Measurements from ENCODE around the gene TMPRSS11E. TPM values are rescaled to one million over a fixed set of nuclear protein-coding genes. Genes with fewer than 3 reads are reported as not detected.
"Not testable (repeated sequence)": the region's sequence is repeated elsewhere in the genome, so short reads cannot be mapped to it uniquely, and the experiment has no call there.

TMPRSS11E gene
- not detected in 2 replicates for total RNA-seq (2014; rRNA removed; shearing (Covaris generic); ENCODE audit: low replicate concordance)

- no peak within 1 kb of the TSS for H3K4me2 ChIP-seq (ENCODE audit: low read depth, low read length, poor library complexity, severe bottlenecking)
- no peaks in the 10 kb centered on the region for H4K20me1 ChIP-seq (ENCODE audit: insufficient read depth, low read depth, low read length)
- no peak within 1 kb of the TSS for H3K4me3 ChIP-seq (ENCODE audit: low read length)
Observed at GRCh38 chr4:68447201-68447600, at the start of gene TMPRSS11E. TSS of gene TMPRSS11E (plus strand) at chr4:68447463. CDS start at chr4:68447513, 50 bp downstream.

GRCh38 chr4:68399306-68399705, 48.0 kb upstream of the TMPRSS11E start:
- H3K27ac ChIP-seq (ENCODE audit: low read length): no peak overlapping the region
- no peaks in the 10 kb centered on the region for H3K4me1 ChIP-seq (ENCODE audit: low read length)
- no peak overlapping the region for H3K4me2 ChIP-seq (ENCODE audit: low read depth, low read length, poor library complexity, severe bottlenecking)
- H3K4me3 ChIP-seq (ENCODE audit: low read length): no peak overlapping the region
- H3K36me3 ChIP-seq (ENCODE audit: insufficient read depth, low read length): no peaks in the 10 kb centered on the region
- H2AFZ ChIP-seq (ENCODE audit: low read length): no peak overlapping the region
- H3K79me2 ChIP-seq (ENCODE audit: low read length): no peaks in the 10 kb centered on the region
- H3K9ac ChIP-seq (ENCODE audit: low read length): no peak overlapping the region
- DNase-seq: no peak
- no peaks in the 10 kb centered on the region for H3K9me3 ChIP-seq (ENCODE audit: low read length)
- H4K20me1 ChIP-seq (ENCODE audit: insufficient read depth, low read depth, low read length): no peaks in the 10 kb centered on the region
- H3K9me2 ChIP-seq (replicated peaks; ENCODE audit: insufficient read depth, low read length): no peaks in the 10 kb centered on the region
- H3K27me3 ChIP-seq (ENCODE audit: low read length): no peaks in the 10 kb centered on the region

More at GRCh38 chr4:68447201-68447600, at the start of gene TMPRSS11E:
- Histone ChIP-seq H3K9me2 (replicated peaks; ENCODE audit: insufficient read depth, low read length) (no peaks in the 10 kb centered on the region), H3K79me2 (ENCODE audit: low read length) (no peaks in the 10 kb centered on the region), H3K36me3 (ENCODE audit: insufficient read depth, low read length) (no peaks in the 10 kb centered on the region), H3K9me3 (ENCODE audit: low read length) (no peaks in the 10 kb centered on the region), H3K27me3 (ENCODE audit: low read length) (no peaks in the 10 kb centered on the region), H3K9ac (ENCODE audit: low read length) (no peak within 1 kb of the TSS), H3K4me1 (ENCODE audit: low read length) (no peaks in the 10 kb centered on the region), H2AFZ (ENCODE audit: low read length) (no peak within 1 kb of the TSS), H3K27ac (ENCODE audit: low read length) (no peak within 1 kb of the TSS)
- DNase-seq: no peak

DNA sequence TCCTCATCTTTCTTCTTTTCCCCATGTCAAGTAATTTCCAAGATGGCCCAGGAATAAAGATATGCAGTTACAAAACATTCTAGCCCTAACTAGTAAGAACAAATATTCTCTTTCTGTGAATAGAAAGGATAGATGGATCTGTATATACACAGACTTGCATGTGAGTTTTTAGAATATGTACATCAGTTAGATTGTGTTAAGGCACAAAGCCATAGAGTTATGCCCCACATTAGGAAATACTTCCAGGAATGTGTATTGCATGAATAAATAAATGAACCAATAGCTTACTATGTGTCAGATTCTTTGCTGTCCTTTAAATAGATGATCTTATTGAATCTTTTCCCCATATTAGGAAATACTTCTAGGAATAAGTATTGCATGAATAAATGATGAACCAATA, 46.0 kb upstream of the TMPRSS11E start:
- no peaks in the 10 kb centered on the region for H3K36me3 ChIP-seq (ENCODE audit: insufficient read depth, low read length)
- H3K79me2 ChIP-seq (ENCODE audit: low read length): no peaks in the 10 kb centered on the region
- no peak overlapping the region for H3K4me2 ChIP-seq (ENCODE audit: low read depth, low read length, poor library complexity, severe bottlenecking)
- H3K9ac ChIP-seq (ENCODE audit: low read length): no peak overlapping the region
- H4K20me1 ChIP-seq (ENCODE audit: insufficient read depth, low read depth, low read length): no peaks in the 10 kb centered on the region
- H3K9me2 ChIP-seq (replicated peaks; ENCODE audit: insufficient read depth, low read length): no peaks in the 10 kb centered on the region
- no peaks in the 10 kb centered on the region for H3K4me1 ChIP-seq (ENCODE audit: low read length)
- H2AFZ ChIP-seq (ENCODE audit: low read length): no peak overlapping the region
- H3K4me3 ChIP-seq (ENCODE audit: low read length): no peak overlapping the region
- H3K9me3 ChIP-seq (ENCODE audit: low read length): no peaks in the 10 kb centered on the region
- H3K27ac ChIP-seq (ENCODE audit: low read length): no peak overlapping the region
- DNase-seq: no peak
- H3K27me3 ChIP-seq (ENCODE audit: low read length): no peaks in the 10 kb centered on the region

DNA sequence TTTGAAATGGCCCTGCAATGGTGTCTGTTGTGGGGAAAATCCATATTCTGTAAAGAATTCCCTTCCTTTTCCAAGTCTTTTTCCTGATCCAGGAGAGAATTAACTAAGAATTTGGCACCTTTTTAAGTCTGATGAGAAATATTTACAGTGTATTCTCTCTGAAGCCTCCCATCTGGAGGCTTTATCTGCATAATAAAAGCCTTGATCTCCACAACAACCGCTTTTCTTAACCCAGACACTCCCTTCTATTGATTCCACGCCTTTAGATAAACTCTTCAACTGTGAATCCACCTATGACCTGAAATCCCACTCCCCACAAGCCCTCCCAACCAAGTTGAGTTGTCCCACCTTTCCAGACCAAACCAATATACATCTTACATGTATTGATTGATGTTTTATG, 43.1 kb upstream of the TMPRSS11E start:
- Histone ChIP-seq H2AFZ (ENCODE audit: low read length) (no peak overlapping the region), H3K27ac (ENCODE audit: low read length) (no peak overlapping the region), H3K4me1 (ENCODE audit: low read length) (no peaks in the 10 kb centered on the region), H3K9ac (ENCODE audit: low read length) (no peak overlapping the region), H3K4me3 (ENCODE audit: low read length) (no peak overlapping the region), H3K4me2 (ENCODE audit: low read depth, low read length, poor library complexity, severe bottlenecking) (no peak overlapping the region), H4K20me1 (ENCODE audit: insufficient read depth, low read depth, low read length) (no peaks in the 10 kb centered on the region), H3K36me3 (ENCODE audit: insufficient read depth, low read length) (no peaks in the 10 kb centered on the region), H3K79me2 (ENCODE audit: low read length) (no peaks in the 10 kb centered on the region), H3K9me2 (replicated peaks; ENCODE audit: insufficient read depth, low read length) (no peaks in the 10 kb centered on the region), H3K9me3 (ENCODE audit: low read length) (no peaks in the 10 kb centered on the region), H3K27me3 (ENCODE audit: low read length) (no peaks in the 10 kb centered on the region)
- DNase-seq: no peak

- H3K9ac ChIP-seq (ENCODE audit: low read length); H3K4me2 ChIP-seq (ENCODE audit: low read depth, low read length, poor library complexity, severe bottlenecking); DNase-seq; H3K4me1 ChIP-seq (ENCODE audit: low read length); H3K36me3 ChIP-seq (ENCODE audit: insufficient read depth, low read length); H3K9me2 ChIP-seq (replicated peaks; ENCODE audit: insufficient read depth, low read length); H3K79me2 ChIP-seq (ENCODE audit: low read length); H4K20me1 ChIP-seq (ENCODE audit: insufficient read depth, low read depth, low read length); H2AFZ ChIP-seq (ENCODE audit: low read length); H3K4me3 ChIP-seq (ENCODE audit: low read length); H3K27ac ChIP-seq (ENCODE audit: low read length); H3K9me3 ChIP-seq (ENCODE audit: low read length); H3K27me3 ChIP-seq (ENCODE audit: low read length): not testable (repeated sequence)
Observed at GRCh38 chr4:68405718-68406478, 41.4 kb upstream of the TMPRSS11E start.

- DNase-seq: no peak
- H3K27me3 ChIP-seq (ENCODE audit: low read length): no peaks in the 10 kb centered on the region
- H3K4me2 ChIP-seq (ENCODE audit: low read depth, low read length, poor library complexity, severe bottlenecking): no peak overlapping the region
- no peaks in the 10 kb centered on the region for H3K9me2 ChIP-seq (replicated peaks; ENCODE audit: insufficient read depth, low read length)
- H4K20me1 ChIP-seq (ENCODE audit: insufficient read depth, low read depth, low read length): no peaks in the 10 kb centered on the region
- H3K27ac ChIP-seq (ENCODE audit: low read length): no peak overlapping the region
- H3K4me3 ChIP-seq (ENCODE audit: low read length): no peak overlapping the region
- H3K36me3 ChIP-seq (ENCODE audit: insufficient read depth, low read length): no peaks in the 10 kb centered on the region
- no peaks in the 10 kb centered on the region for H3K79me2 ChIP-seq (ENCODE audit: low read length)
- no peak overlapping the region for H3K9ac ChIP-seq (ENCODE audit: low read length)
- no peaks in the 10 kb centered on the region for H3K9me3 ChIP-seq (ENCODE audit: low read length)
- no peak overlapping the region for H2AFZ ChIP-seq (ENCODE audit: low read length)
- no peaks in the 10 kb centered on the region for H3K4me1 ChIP-seq (ENCODE audit: low read length)
Observed at GRCh38 chr4:68406479-68406859, 40.8 kb upstream of the TMPRSS11E start.

- H3K9me3 ChIP-seq (ENCODE audit: low read length); H2AFZ ChIP-seq (ENCODE audit: low read length); H3K9me2 ChIP-seq (replicated peaks; ENCODE audit: insufficient read depth, low read length); H3K36me3 ChIP-seq (ENCODE audit: insufficient read depth, low read length); DNase-seq; H3K4me3 ChIP-seq (ENCODE audit: low read length); H3K9ac ChIP-seq (ENCODE audit: low read length); H4K20me1 ChIP-seq (ENCODE audit: insufficient read depth, low read depth, low read length); H3K79me2 ChIP-seq (ENCODE audit: low read length); H3K27ac ChIP-seq (ENCODE audit: low read length); H3K4me2 ChIP-seq (ENCODE audit: low read depth, low read length, poor library complexity, severe bottlenecking); H3K27me3 ChIP-seq (ENCODE audit: low read length); H3K4me1 ChIP-seq (ENCODE audit: low read length): not testable (repeated sequence)
Observed at GRCh38 chr4:68407015-68407867, 40.0 kb upstream of the TMPRSS11E start.

- H4K20me1 ChIP-seq (ENCODE audit: insufficient read depth, low read depth, low read length): no peaks in the 10 kb centered on the region
- H3K9ac ChIP-seq (ENCODE audit: low read length): no peak overlapping the region
Observed at GRCh38 chr4:68407868-68408190, 39.4 kb upstream of the TMPRSS11E start.

More at GRCh38 chr4:68407868-68408190, 39.4 kb upstream of the TMPRSS11E start:
- no peak overlapping the region for H3K4me2 ChIP-seq (ENCODE audit: low read depth, low read length, poor library complexity, severe bottlenecking)
- no peaks in the 10 kb centered on the region for H3K4me1 ChIP-seq (ENCODE audit: low read length)
- no peaks in the 10 kb centered on the region for H3K9me2 ChIP-seq (replicated peaks; ENCODE audit: insufficient read depth, low read length)
- H3K27ac ChIP-seq (ENCODE audit: low read length): no peak overlapping the region
- no peaks in the 10 kb centered on the region for H3K36me3 ChIP-seq (ENCODE audit: insufficient read depth, low read length)
- no peaks in the 10 kb centered on the region for H3K9me3 ChIP-seq (ENCODE audit: low read length)
- no peaks in the 10 kb centered on the region for H3K27me3 ChIP-seq (ENCODE audit: low read length)
- no peaks in the 10 kb centered on the region for H3K79me2 ChIP-seq (ENCODE audit: low read length)
- H3K4me3 ChIP-seq (ENCODE audit: low read length): no peak overlapping the region
- no peak overlapping the region for H2AFZ ChIP-seq (ENCODE audit: low read length)
- no peak for DNase-seq

Measured in Karpas-422 (cell line).